Esophagus muscularis mucosa (tissue), 4 donors: Measurements from ENCODE around the gene PLCZ1. TPM values are rescaled to one million over a fixed set of nuclear protein-coding genes. Genes with fewer than 3 reads are reported as not detected.
"Not testable (repeated sequence)": the region's sequence is repeated elsewhere in the genome, so short reads cannot be mapped to it uniquely, and the experiment has no call there.

Experiments
- DNase-seq: peaks from one replicate; pipeline ENCODE4 v3.0.0-alpha.2; 2017; ENCODE audit errors: extremely low spot score
- H3K27ac ChIP-seq, 4 donors: fragments of 200-600 bp; sonication (generic); replicated peaks in 1 of 4; 1 replicate in 3 of 4; 2 replicates in 1 of 4; pipeline ENCODE4 v1.5.1; 2016 to 2019; ENCODE audit warnings: mild to moderate bottlenecking in 1 of 4
- H3K27me3 ChIP-seq, 4 donors: fragments of 200-600 bp; sonication (generic); one replicate each; pipeline versions ENCODE4 v1.5.1 to v1.6.0; 2016 to 2019
- H3K36me3 ChIP-seq, 4 donors: fragments of 200-600 bp; sonication (generic); one replicate each; pipeline ENCODE4 v1.5.1; 2016 to 2019
- H3K4me1 ChIP-seq, 4 donors: fragments of 200-600 bp; sonication (generic); one replicate each; pipeline ENCODE4 v1.5.1; 2016 to 2019
- H3K4me3 ChIP-seq, 4 donors: fragments of 200-600 bp; sonication (generic); 1 replicate in 2 of 4; 2 replicates in 2 of 4; pipeline ENCODE4 v1.5.1; 2016 to 2019; ENCODE audit warnings: mild to moderate bottlenecking in 4 of 4, moderate library complexity in 1 of 4
- H3K9me3 ChIP-seq, 4 donors: fragments of 200-600 bp; sonication (generic); 1 replicate in 3 of 4; 2 replicates in 1 of 4; pipeline ENCODE4 v1.5.1; 2016 to 2019
- EP300 ChIP-seq: sonication (generic); formaldehyde crosslinking; IDR thresholded peaks from one replicate; pipeline ENCODE4 v1.6.1; 2017; ENCODE audit warnings: antibody characterized with exemption
- POLR2A ChIP-seq: fragments of 450-650 bp; IDR thresholded peaks from one replicate; pipeline ENCODE4 v1.6.1; 2017; ENCODE audit warnings: antibody characterized with exemption, moderate library complexity, mild to moderate bottlenecking, low read depth
- POLR2AphosphoS5 ChIP-seq, 2 donors: sonication (generic); formaldehyde crosslinking; IDR thresholded peaks; one replicate each; pipeline ENCODE4 v1.6.1; 2017; ENCODE audit warnings: antibody characterized with exemption in 2 of 2
- WGBS: methylation state at CpG from one replicate; pipeline ENCODE4 v1.1.5; 2018; 5-methylcytosine and 5-hydroxymethylcytosine counted together
- intact Hi-C: fragments of 100-400 bp; cut with DNase I; formaldehyde crosslinking; loops from one replicate; pipeline ENCODE4 v1.15.1; 2023
- total RNA-seq, 4 donors: library from RNA; depleted of rRNA; stranded (reverse); fragments of >200 nt; gene quantifications; one replicate each; pipeline versions ENCODE4 v1.1.0 to v1.2.1, GENCODE V29; 2016
- TF ChIP-seq, protein P1 (sequence below), 3 experiments: fragments of 200-600 bp in 2 of 3; fragments of 450-650 bp in 1 of 3; sonication (generic) in 2 of 3; IDR thresholded peaks; one replicate each; pipeline ENCODE4 v1.5.1; 2017 to 2019; ENCODE audit warnings: antibody characterized with exemption in 3 of 3, mild to moderate bottlenecking in 2 of 3, moderate library complexity in 1 of 3

The PLCZ1 gene
- total RNA-seq, 4 donors from 2014 or later = 0.83 TPM; not detected in 3

DNA sequence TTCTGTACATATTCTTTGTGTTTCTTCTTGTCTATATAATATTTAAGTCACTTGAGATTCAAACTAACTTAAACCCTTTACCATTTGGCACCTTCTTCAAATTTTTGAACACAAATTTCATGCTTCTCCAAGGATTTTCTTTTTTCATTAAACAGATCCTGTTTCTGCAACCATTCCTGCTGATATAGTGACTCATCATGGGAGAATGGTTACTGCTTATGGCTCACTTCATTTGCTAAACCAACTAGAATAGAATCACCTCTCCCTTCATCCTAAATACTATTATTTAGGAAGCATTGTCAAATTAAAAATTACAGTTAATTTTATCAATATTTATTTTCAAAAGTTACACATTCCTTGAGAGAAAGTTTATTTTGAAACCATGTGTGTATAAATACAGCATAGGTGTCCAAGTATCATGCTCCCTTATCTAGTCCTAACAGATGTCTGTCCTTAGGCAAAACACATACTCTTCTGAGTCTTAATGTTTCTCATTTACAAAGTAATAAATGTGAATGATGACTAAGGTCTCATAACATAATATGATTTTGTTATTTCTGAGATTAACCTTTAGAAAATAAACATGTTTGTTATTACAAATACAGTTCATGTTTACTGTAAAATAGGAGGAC, 40.7 kb downstream of the PLCZ1 start:
- H3K9me3 ChIP-seq = no peaks in the 10 kb centered on the region
- no peak for TF ChIP-seq EP300
- TF ChIP-seq POLR2A = no peak
- TF ChIP-seq, protein P1, sequence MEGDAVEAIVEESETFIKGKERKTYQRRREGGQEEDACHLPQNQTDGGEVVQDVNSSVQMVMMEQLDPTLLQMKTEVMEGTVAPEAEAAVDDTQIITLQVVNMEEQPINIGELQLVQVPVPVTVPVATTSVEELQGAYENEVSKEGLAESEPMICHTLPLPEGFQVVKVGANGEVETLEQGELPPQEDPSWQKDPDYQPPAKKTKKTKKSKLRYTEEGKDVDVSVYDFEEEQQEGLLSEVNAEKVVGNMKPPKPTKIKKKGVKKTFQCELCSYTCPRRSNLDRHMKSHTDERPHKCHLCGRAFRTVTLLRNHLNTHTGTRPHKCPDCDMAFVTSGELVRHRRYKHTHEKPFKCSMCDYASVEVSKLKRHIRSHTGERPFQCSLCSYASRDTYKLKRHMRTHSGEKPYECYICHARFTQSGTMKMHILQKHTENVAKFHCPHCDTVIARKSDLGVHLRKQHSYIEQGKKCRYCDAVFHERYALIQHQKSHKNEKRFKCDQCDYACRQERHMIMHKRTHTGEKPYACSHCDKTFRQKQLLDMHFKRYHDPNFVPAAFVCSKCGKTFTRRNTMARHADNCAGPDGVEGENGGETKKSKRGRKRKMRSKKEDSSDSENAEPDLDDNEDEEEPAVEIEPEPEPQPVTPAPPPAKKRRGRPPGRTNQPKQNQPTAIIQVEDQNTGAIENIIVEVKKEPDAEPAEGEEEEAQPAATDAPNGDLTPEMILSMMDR (IDR thresholded peaks at IDR 0.05) = no peak
- no peak for TF ChIP-seq POLR2AphosphoS5 (IDR thresholded peaks at IDR 0.05)
- H3K27ac ChIP-seq = no peak overlapping the region
- H3K36me3 ChIP-seq = no peaks in the 10 kb centered on the region
- intact Hi-C loops = no loop called here
- H3K4me1 ChIP-seq = peaks cover 0 to 5% (median under 1%) of the 10 kb centered on the region in 4 donors
- H3K27me3 ChIP-seq = no peaks in the 10 kb centered on the region
- no peak overlapping the region for H3K4me3 ChIP-seq
- no peak for DNase-seq

DNA sequence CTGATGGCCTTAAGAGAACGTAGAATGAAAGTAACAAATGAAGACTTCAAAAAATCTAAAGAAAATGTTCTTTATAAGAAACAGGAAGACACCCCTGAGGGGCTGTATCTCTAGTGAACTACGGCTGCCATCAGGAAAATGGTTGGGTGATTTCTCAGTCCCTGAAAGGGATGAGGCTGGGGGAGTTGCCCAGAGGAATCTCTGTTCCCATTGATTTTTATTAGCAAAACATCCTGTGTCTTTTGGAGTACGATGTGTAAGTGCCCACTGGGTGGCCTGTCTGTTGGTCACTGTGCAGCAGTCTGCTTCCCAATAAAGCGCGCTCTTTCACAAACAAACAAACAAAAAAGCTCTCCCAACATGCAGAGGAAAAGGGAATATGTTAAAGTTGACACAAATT, 43.8 kb downstream of the PLCZ1 start:
- H3K9me3 ChIP-seq, H3K27me3 ChIP-seq, DNase-seq, H3K4me1 ChIP-seq, H3K4me3 ChIP-seq, intact Hi-C loops, H3K27ac ChIP-seq, H3K36me3 ChIP-seq: not testable (repeated sequence)
- 91% methylated on average over 5 of the region's 5 CpGs for WGBS

DNA sequence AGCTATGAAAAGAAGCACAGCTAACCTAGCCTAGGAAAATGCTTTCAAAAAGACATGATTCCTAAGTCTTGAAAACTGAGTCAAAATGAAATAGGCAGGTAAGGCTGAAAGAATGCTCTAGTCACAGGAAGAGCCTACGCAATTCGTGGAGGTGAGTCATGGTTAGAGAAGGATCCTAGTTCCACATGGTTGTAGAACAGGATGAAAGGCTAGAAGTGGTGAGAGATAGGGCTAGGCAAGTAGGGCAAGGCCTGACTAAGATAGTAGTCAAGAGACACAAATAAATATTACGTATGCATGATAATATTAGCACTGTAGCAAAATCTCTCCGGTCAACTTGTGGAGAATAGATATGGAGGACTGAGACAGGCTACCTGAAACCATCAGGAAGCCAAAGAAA, 47.2 kb downstream of the PLCZ1 start:
- intact Hi-C loops = no loop called here
- TF ChIP-seq, protein P1 (IDR thresholded peaks at IDR 0.05) = no peak
- TF ChIP-seq POLR2A (no peak), POLR2AphosphoS5 (IDR thresholded peaks at IDR 0.05) (no peak), EP300 (no peak)

DNA sequence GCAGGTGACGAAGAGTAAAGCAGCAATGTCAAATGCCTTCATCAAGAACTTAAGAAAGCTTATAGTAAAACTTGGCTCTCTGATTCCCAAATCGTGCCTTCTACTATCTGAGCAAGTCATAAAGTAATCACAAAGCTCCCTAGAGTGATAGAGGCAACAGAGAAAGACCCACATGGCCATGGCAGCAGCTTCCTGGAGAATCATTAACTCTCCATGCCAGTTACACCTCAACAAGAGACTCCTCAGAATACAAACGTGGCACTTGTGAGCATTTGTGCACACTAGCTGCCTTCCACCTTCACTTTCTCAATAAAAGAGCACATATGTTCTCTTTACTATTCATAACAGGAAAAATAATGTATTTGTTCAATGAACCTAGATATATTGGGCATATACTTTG, 48.0 kb downstream of the PLCZ1 start:
- intact Hi-C loops = no loop called here
- no peak for TF ChIP-seq POLR2A
- TF ChIP-seq, protein P1 (IDR thresholded peaks at IDR 0.05) = no peak
- no peak for TF ChIP-seq EP300
- no peak for TF ChIP-seq POLR2AphosphoS5 (IDR thresholded peaks at IDR 0.05)
- Histone ChIP-seq H3K36me3 (no peaks in the 10 kb centered on the region), H3K27ac (no peak overlapping the region), H3K9me3 (no peaks in the 10 kb centered on the region), H3K4me3 (no peak overlapping the region), H3K4me1 (peaks cover 0 to 10% (median 0%) of the 10 kb centered on the region in 4 donors), H3K27me3 (no peaks in the 10 kb centered on the region)
- 93% methylated on average over 3 of the region's 3 CpGs for WGBS
- no peak for DNase-seq

More for the DNA sequence above, 47.2 kb downstream of the PLCZ1 start:
- no peak overlapping the region for H3K27ac ChIP-seq
- peaks cover 0 to 10% (median 0%) of the 10 kb centered on the region in 4 donors for H3K4me1 ChIP-seq
- WGBS = 90% methylated on average over 4 of the region's 4 CpGs
- H3K27me3 ChIP-seq = no peaks in the 10 kb centered on the region
- H3K36me3 ChIP-seq = no peaks in the 10 kb centered on the region
- no peaks in the 10 kb centered on the region for H3K9me3 ChIP-seq
- H3K4me3 ChIP-seq = no peak overlapping the region
- DNase-seq = no peak

DNA sequence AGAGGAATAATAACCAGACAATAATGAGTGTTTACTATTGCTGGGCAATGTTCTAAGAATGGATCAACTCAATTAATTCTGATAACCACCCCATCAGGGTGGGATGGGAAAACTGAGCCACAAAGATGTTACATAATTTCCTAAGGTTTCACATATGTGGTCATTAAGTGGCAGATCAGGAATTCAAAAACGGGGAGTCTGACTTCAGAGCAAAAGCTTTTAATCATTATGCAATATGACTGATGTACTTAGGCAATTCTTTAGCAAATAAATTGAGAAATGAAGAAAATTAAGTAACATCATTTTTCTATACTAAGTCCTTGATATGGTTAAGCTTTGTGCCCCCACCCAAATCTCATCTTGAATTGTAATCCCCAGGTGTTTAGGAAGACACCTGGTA, 53.4 kb downstream of the PLCZ1 start:
- DNase-seq = no peak
- no peaks in the 10 kb centered on the region for H3K27me3 ChIP-seq
- no peaks in the 10 kb centered on the region for H3K36me3 ChIP-seq
- no peaks in the 10 kb centered on the region for H3K4me1 ChIP-seq
- no peak overlapping the region for H3K27ac ChIP-seq
- H3K4me3 ChIP-seq = no peak overlapping the region
- intact Hi-C loops = no loop called here
- H3K9me3 ChIP-seq = no peaks in the 10 kb centered on the region
- WGBS = 60% methylated on average over 1 of the region's 1 CpG
- TF ChIP-seq, protein P1 (IDR thresholded peaks at IDR 0.05) = no peak
